HT-29 (cell line): Measurements from ENCODE around the gene PYCARD. TPM values are rescaled to one million over a fixed set of nuclear protein-coding genes. Genes with fewer than 3 reads are reported as not detected.
A peak's percentile ranks its signal among the peaks of the same experiment; 100 is the strongest.
"Not testable (repeated sequence)": the region's sequence is repeated elsewhere in the genome, so short reads cannot be mapped to it uniquely, and the experiment has no call there.

Experiments
- DNase-seq: peaks from one replicate; pipeline ENCODE4 v3.0.0-alpha.2; 2015; ENCODE audit warnings: low spot score
- total RNA-seq: library from RNA; depleted of rRNA; stranded (reverse); fragments of >200 nt; shearing (Covaris generic); gene quantifications from 2 replicates; pipeline ENCODE4 v1.2.3, GENCODE V29; 2014

Gene PYCARD
- total RNA-seq, 1 experiment from 2014 or later = 118 TPM

DNA sequence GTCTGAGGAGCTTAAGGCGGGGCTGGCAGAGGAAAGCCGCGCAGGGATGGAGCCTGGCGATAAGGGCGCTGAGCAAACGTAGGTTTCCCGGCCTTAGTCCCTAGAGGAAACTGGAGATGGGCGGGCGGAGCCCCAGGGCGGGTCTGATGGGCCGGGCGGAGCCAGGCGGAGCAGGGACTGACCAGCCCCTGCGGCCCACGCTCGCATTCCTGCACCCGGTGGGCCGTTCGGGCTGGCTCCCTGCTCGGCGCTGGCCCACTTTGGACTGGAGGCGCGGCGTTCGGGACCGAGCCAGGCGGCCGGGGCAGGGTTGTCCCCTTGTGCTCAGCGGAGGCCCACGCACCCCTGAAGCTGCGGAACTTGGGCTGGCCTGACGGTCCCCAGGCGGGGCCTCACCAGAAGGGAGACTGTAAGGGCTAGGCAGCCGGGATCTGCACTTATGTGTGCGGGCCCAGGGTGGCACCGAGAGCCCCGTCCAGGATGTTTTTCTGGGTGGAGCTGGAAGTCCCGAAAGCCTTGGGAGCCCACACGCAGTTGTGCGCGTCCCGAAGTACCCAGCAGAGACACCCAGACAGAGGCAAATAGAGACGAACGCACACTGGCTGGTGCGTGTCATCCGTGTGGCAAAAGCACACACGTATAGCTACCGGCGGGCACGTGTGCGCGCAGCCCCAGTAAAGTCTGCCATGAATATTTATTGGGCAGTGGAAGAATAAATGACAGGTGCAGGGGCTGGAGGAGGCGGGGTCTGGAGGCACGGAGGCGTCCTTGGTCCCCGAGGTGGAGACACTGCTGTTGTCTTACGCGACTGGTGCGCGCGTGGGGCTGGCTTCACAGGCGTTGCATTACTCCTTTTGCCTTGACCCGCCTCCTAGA is 13.0 kb upstream of the PYCARD start:
- DNase-seq = peak; percentile 83

GRCh38 chr16:31214708-31215286 is 12.2 kb upstream of the PYCARD start:
- no peak for DNase-seq

GRCh38 chr16:31213877-31214707 is 11.5 kb upstream of the PYCARD start, which contains the start of gene TRIM72:
Gene TRIM72 (plus strand): TSS chr16:31214119. CDS start chr16:31214739, 620 bp downstream.
- no peak for DNase-seq

DNA sequence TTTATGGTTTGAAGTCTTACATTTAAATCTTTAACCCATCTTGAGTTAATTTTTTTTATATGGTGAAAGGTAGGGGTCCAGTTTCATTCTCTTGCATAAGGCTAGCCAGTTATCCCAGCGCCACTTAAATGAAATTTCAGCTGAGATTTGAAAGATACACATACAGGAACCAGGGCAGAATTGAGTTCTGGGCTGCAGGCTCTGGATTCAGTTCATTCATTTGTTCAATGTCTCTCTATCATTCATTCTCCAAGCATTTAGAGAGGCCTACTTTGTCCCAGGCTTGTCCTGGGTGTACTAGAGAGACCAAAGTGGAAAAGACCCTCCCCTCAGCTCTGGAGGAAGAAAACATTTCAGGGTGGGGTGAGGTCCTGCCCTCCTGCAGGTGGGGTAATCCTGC is 10.8 kb upstream of the PYCARD start:
- DNase-seq = no peak

DNA sequence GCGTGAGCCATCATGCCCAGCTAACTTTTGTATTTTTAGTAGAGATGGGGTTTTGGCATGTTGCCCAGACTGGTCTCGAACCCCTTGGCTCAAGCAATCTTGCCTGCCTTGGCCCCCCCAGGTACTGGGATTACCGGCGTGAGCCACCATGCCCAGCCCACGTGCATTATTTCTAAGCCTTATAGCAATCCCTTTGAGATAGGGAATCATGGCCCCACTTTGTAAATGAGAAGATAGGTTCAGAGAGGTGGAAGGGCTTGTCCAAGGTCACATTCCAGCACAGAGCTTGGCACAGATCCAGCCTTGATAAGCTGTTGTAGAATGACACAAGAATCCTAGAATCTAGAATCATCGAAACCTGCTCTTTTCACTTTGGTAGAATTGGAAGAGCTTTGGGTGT is 4.2 kb upstream of the PYCARD start:
- no peak for DNase-seq

DNA sequence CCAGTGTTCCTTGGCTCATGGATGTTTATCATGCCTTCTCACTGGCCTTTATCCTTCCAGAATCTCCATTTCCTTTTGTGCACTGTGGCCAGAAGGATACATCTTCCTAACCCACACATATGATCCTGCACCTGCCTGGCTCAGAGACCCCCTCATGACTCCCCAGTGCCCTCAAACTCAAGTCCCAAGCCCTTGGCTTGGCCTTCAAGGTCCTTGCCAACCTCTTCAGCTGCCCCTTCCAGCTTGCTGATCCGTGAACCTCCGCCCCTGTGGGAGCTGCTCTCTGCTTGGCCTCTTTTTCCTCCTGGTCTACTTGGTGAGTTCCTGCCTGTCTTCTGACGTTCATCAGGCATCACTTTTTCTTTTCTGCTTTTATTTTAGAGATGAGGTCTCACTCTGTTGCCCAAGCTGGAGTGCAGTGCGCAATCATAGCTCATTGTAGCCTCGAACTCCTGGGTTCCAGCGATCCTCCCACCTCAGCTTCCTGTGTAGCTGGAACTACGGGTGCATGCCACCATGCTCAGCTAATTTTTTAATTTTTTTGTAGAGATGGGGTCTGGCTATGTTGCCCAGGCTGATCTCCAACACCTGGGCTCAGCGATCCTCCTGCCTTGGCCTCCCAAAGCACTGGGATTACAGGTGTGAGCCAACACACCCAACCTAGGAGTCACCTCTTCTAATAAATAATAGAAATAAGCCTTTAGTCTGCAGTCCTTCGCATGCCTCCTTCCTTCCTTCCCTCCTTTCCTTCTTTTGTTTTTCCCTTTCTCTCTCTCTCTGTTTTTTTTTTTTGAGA is 2.5 kb upstream of the PYCARD start:
- DNase-seq = no peak

DNA sequence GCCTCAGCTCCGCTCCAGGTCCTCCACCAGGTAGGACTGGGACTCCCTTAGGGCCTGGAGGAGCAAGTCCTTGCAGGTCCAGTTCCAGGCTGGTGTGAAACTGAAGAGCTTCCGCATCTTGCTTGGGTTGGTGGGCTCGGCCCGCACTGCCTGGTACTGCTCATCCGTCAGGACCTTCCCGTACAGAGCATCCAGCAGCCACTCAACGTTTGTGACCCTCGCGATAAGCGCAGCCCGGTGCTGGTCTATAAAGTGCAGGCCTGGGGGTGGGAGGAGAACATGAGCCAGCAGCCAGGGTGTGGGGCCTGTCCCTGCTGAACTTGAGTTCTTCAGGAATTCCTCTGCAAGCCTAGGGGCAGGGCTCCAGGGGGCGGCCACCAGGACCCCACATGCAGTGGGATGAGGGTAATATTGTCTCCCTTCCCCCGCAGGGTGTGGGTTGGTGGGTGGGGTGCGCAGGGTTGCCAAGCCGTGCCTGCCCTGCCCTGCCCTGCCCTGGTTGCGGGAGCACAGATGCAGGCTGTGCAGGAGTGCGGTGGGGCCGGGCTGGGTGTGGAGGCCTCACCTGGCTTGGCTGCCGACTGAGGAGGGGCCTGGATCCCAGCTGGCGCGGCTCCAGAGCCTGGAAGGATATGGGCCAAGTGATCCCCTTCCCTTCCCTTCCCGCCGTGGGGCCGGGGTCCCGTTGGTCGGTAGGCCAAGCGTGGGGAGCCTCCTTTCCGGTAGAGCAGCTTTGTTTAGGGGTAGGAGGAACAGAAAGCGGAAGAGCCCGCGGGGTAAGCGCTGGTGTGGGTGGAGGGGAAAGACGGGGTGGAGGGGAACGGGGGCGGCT is 762 bp downstream of the PYCARD start:
- peak; percentile 44 for DNase-seq

DNA sequence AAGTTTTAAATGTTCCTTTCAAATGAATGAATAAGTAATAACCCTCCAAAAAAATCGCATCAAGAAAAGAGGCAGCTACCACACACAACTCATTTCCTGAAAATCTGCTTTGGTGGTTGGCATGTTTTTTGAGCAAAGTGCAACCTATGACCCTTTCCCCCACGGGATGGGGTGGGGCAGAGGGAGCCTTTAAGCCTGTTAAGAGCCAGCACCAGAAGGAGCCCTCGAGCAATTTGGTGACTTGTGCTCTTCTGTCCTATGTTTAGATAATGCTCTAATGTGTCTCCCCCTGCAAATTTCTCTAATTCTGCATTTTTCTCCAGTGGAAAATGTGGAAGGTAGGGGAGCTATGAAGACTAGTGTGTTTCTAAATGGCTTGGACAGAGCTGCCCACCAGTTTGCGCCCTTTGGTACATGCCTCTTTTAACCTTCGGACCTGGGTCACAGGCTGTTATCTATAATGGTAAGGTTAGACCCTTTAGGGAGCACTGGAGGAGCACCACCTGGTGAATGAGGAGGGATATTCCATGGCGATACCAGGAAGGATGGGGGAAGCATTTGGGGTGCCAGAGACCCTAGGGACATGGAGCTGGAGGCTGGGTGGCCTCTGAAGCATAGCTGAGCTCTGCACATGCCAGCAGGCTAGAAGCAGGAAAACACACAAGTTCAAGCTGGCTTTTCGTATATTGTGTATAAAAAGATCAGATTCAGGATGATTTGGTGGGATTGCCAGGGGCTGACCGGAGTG is 1.6 kb downstream of the PYCARD start:
- DNase-seq = no peak

DNA sequence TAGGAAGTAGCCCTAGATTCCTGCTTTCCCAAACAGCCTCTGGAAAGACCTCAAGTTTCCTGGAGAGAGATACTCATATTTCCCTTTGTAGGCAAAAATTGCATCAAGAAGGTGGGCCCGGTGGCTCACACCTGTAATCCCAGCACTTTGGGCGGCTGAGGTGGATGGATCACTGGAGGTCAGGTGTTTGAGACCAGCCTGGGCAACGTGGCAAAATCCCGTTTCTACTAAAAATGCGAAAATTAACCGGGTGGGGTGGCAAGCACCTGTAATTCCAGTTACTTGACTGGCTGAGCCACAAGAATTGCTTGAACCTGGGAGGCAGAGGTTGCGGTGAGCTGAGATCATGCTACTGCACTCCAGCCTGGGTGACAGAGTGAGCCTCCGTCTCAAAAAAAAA is 2.4 kb downstream of the PYCARD start:
- DNase-seq = not testable (repeated sequence)

GRCh38 chr16:31199430-31200041 is 3.0 kb downstream of the PYCARD start:
- DNase-seq = no peak

- no peak for DNase-seq
Measured at GRCh38 chr16:31198207-31198882, 4.2 kb downstream of the PYCARD start.

- no peak for DNase-seq
Measured at GRCh38 chr16:31196324-31197088, 6.1 kb downstream of the PYCARD start.

- not testable (repeated sequence) for DNase-seq
Measured at GRCh38 chr16:31195861-31196260, 6.7 kb downstream of the PYCARD start.

GRCh38 chr16:31194898-31195297 is 7.7 kb downstream of the PYCARD start:
- DNase-seq = no peak

GRCh38 chr16:31193874-31194273 is 8.7 kb downstream of the PYCARD start:
- no peak for DNase-seq

- no peak for DNase-seq
Measured at GRCh38 chr16:31192856-31193642, 9.5 kb downstream of the PYCARD start.
